ENCODE results near the gene CADM1. TPM values are rescaled to one million over a fixed set of nuclear protein-coding genes. Genes with fewer than 3 reads are reported as not detected.

Gene CADM1
- total RNA-seq, 4 donors from 2014 or later = 89.9 to 351 (median 235) TPM

GRCh38 chr11:115304774-115305472, 199.3 kb downstream of the CADM1 start:
- WGBS, 2 donors = 89 to 95% methylated on average over 6 of the region's 6 CpGs
- no peak overlapping the region for H3K4me3 ChIP-seq (replicated peaks in 1 of 3)
- TF ChIP-seq, protein P1, sequence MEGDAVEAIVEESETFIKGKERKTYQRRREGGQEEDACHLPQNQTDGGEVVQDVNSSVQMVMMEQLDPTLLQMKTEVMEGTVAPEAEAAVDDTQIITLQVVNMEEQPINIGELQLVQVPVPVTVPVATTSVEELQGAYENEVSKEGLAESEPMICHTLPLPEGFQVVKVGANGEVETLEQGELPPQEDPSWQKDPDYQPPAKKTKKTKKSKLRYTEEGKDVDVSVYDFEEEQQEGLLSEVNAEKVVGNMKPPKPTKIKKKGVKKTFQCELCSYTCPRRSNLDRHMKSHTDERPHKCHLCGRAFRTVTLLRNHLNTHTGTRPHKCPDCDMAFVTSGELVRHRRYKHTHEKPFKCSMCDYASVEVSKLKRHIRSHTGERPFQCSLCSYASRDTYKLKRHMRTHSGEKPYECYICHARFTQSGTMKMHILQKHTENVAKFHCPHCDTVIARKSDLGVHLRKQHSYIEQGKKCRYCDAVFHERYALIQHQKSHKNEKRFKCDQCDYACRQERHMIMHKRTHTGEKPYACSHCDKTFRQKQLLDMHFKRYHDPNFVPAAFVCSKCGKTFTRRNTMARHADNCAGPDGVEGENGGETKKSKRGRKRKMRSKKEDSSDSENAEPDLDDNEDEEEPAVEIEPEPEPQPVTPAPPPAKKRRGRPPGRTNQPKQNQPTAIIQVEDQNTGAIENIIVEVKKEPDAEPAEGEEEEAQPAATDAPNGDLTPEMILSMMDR (IDR thresholded peaks at IDR 0.05) = no peak
- H3K4me1 ChIP-seq = peaks cover 8 to 20% of the 10 kb centered on the region in 2 donors
- intact Hi-C loops (cut with DNase I) = no loop called here
- H3K27me3 ChIP-seq = no peaks in the 10 kb centered on the region
- no peak for DNase-seq
- peak overlapping the region in 2 of 3 donors; percentile 52 to 53 for H3K27ac ChIP-seq
- no peaks in the 10 kb centered on the region for H3K9me3 ChIP-seq
- H3K36me3 ChIP-seq = no peaks in the 10 kb centered on the region

DNA sequence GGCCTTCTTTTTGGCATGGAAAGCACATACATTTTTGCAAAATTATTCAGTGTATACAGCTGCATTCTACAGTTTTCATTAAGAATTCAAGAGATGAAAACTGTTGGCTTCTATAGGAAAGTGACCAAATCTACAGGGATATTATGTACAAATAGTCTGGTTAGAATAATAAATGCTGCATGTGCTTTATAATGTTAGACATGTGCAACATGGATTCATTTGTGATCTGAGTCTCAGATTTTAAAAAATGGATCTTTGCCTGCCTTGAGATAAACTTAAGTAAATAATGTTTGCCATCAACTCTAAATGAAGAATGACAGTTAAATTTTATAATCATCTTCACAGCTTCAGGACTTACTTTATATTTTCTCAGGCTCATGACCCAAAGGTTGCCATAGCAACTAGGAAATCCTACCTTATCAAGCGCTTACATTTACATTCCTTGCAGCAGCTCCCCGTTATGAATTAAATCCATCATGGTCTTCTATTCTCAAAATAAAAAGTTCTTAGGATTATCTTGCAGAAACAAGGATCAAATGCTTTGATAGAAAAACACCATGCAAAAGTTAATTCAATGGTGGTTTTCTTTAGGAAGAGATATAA, 200.2 kb downstream of the CADM1 start:
- no peaks in the 10 kb centered on the region for H3K36me3 ChIP-seq
- peaks cover 5 to 18% of the 10 kb centered on the region in 2 donors for H3K4me1 ChIP-seq
- TF ChIP-seq, protein P1 (IDR thresholded peaks at IDR 0.05) = no peak
- no peak for TF ChIP-seq POLR2A (IDR thresholded peaks at IDR 0.05)
- no peak overlapping the region for H3K27ac ChIP-seq
- no peaks in the 10 kb centered on the region for H3K9me3 ChIP-seq
- WGBS, 2 donors = 82 to 84% methylated on average over 2 of the region's 2 CpGs
- intact Hi-C loops (cut with DNase I) = no loop called here
- no peak overlapping the region for H3K4me3 ChIP-seq (replicated peaks in 1 of 3)
- no peaks in the 10 kb centered on the region for H3K27me3 ChIP-seq
- DNase-seq = no peak

DNA sequence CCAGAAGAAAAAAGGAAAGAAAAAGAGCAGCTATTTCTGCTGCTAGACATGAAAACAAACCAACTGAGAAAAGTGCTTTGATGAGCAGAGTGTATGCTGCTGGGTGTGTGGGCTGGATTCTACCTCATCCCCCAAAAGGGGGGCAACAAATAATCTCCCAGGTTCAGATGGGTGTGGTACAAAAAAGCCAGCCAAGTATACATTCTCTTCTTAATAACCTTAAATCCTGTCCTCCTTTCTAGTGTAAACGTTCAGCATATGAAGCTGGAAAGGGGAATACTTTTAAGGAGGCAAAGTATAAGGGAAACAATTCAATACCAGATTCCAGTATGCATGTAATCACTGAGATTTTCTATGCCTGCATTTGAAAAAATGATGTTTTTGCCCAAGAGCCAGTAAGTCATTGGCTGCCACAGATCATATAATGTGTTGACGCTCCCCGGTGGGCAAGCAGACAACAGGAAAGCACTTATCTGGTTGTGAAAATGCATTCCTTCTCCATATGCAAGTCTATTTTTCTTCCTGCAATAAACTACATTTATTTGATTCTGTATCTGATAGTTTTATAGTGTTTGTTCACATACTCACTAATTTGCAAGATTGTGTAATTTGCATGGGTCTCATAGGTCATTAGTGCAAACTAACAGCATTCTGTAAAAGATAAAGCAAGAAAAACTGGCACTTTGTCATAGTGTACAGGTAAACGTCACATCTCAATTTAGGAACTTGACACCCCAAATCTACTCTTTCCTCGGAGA, 201.1 kb downstream of the CADM1 start:
- peaks cover 5 to 18% of the 10 kb centered on the region in 2 donors for H3K4me1 ChIP-seq
- WGBS, 2 donors = 83 to 89% methylated on average over 5 of the region's 5 CpGs
- H3K27me3 ChIP-seq = no peaks in the 10 kb centered on the region
- no peak for DNase-seq
- no peaks in the 10 kb centered on the region for H3K36me3 ChIP-seq
- H3K27ac ChIP-seq = no peak overlapping the region
- H3K9me3 ChIP-seq = no peaks in the 10 kb centered on the region
- TF ChIP-seq POLR2A (IDR thresholded peaks at IDR 0.05) = no peak
- TF ChIP-seq, protein P1 (IDR thresholded peaks at IDR 0.05) = no peak
- intact Hi-C loops (cut with DNase I) = no loop called here
- H3K4me3 ChIP-seq (replicated peaks in 1 of 3) = no peak overlapping the region

- H3K36me3 ChIP-seq = no peaks in the 10 kb centered on the region
- H3K27me3 ChIP-seq = no peaks in the 10 kb centered on the region
- 92 to 94% methylated on average over 5 of the region's 5 CpGs for WGBS, 2 donors
- H3K4me1 ChIP-seq = peaks cover 9 to 26% of the 10 kb centered on the region in 2 donors
- no peaks in the 10 kb centered on the region for H3K9me3 ChIP-seq
- H3K27ac ChIP-seq = peak overlapping the region in 1 of 3 donors; percentile 47
- TF ChIP-seq POLR2A (IDR thresholded peaks at IDR 0.05) = no peak
- TF ChIP-seq, protein P1 (IDR thresholded peaks at IDR 0.05) = no peak
- intact Hi-C loops (cut with DNase I) = no loop called here
- DNase-seq = no peak
- no peak overlapping the region for H3K4me3 ChIP-seq (replicated peaks in 1 of 3)
Observed at GRCh38 chr11:115300660-115301428, 203.4 kb downstream of the CADM1 start.
